OCI-LY7 (cell line): ENCODE data around the gene TMEM107.

ENCODE experiments used
- EZH2phosphoT487 ChIP-seq: fragments of 200-600 bp; sonication (generic); IDR thresholded peaks from 2 replicates; pipeline ENCODE4 v1.6.1; 2018; ENCODE audit warnings: low read depth, borderline replicate concordance, mild to moderate bottlenecking, mixed run types, antibody characterized with exemption, low read length, moderate library complexity, mixed read lengths
- TF ChIP-seq, protein P1 (sequence below): fragments of 200-600 bp; sonication (generic); conservative IDR thresholded peaks from 2 replicates; pipeline ENCODE4 v1.5.1; 2014; ENCODE audit warnings: mild to moderate bottlenecking, antibody characterized with exemption, low read length, moderate library complexity, mixed read lengths

GRCh38 chr17:8138374-8138671 is 37.9 kb downstream of the TMEM107 start:
- TF ChIP-seq, protein P1, sequence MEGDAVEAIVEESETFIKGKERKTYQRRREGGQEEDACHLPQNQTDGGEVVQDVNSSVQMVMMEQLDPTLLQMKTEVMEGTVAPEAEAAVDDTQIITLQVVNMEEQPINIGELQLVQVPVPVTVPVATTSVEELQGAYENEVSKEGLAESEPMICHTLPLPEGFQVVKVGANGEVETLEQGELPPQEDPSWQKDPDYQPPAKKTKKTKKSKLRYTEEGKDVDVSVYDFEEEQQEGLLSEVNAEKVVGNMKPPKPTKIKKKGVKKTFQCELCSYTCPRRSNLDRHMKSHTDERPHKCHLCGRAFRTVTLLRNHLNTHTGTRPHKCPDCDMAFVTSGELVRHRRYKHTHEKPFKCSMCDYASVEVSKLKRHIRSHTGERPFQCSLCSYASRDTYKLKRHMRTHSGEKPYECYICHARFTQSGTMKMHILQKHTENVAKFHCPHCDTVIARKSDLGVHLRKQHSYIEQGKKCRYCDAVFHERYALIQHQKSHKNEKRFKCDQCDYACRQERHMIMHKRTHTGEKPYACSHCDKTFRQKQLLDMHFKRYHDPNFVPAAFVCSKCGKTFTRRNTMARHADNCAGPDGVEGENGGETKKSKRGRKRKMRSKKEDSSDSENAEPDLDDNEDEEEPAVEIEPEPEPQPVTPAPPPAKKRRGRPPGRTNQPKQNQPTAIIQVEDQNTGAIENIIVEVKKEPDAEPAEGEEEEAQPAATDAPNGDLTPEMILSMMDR: no peak
- no peak for TF ChIP-seq EZH2phosphoT487
